ENCODE data around the gene GUCD1.

DNA sequence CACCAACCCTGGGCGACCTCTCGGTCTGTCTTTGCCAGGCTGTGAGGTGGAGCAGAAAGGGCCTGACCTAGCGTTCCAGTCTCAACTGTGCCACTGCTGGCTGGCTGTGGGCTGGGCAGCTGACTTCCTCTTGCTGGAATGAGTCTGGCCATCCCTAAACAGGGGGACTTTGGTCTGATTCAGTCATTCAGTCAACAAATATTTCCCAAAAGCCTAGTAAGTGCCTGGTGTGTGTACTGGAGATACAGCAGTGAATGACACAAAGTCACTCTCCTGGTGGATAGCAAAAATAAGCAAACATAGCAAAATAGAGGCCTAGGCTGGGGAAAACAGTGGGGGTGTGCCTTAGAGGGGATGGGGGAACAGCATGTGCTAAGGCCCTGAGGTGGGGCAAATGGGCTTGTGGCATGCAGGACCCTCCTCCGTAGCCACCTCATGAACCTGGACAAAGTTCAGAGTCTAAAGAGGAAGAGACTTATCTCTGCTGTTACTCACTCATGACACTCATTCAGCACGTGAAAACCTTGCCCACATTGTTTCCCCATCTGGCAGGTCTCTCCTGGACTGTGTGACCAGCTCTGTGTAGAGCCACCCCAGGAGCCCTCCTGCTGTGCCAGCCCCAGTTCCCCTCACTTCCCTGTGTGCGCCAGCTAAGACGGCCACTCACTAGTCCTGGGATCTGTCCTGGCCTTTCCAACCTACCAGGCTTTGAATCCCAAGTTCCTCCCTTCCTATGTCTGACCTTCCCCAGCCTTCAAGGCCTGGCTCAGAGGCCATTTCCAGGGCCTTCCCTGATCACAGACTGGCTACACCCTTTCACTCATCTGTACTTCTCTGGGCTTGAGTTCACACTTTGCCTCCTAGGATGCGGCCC, 4.7 kb downstream of the GUCD1 start:
- no peak for TF ChIP-seq ZNF48 (tag by site-specific recombination; IDR thresholded peaks at IDR 0.05)
- TF ChIP-seq, protein P1, sequence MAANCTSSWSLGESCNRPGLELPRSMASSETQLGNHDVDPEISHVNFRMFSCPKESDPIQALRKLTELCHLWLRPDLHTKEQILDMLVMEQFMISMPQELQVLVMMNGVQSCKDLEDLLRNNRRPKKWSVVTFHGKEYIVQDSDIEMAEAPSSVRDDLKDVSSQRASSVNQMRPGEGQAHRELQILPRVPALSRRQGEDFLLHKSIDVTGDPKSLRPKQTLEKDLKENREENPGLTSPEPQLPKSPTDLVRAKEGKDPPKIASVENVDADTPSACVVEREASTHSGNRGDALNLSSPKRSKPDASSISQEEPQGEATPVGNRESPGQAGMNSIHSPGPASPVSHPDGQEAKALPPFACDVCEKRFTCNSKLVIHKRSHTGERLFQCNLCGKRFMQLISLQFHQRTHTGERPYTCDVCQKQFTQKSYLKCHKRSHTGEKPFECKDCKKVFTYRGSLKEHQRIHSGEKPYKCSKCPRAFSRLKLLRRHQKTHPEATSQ (tag by site-specific recombination; IDR thresholded peaks at IDR 0.05): no peak
- TF ChIP-seq, protein P2, sequence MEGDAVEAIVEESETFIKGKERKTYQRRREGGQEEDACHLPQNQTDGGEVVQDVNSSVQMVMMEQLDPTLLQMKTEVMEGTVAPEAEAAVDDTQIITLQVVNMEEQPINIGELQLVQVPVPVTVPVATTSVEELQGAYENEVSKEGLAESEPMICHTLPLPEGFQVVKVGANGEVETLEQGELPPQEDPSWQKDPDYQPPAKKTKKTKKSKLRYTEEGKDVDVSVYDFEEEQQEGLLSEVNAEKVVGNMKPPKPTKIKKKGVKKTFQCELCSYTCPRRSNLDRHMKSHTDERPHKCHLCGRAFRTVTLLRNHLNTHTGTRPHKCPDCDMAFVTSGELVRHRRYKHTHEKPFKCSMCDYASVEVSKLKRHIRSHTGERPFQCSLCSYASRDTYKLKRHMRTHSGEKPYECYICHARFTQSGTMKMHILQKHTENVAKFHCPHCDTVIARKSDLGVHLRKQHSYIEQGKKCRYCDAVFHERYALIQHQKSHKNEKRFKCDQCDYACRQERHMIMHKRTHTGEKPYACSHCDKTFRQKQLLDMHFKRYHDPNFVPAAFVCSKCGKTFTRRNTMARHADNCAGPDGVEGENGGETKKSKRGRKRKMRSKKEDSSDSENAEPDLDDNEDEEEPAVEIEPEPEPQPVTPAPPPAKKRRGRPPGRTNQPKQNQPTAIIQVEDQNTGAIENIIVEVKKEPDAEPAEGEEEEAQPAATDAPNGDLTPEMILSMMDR (tag by site-specific recombination; IDR thresholded peaks at IDR 0.05): no peak
- TF ChIP-seq ZXDB (tag by site-specific recombination; IDR thresholded peaks at IDR 0.05): no peak
- no peak for TF ChIP-seq ZNF121 (tag by site-specific recombination; IDR thresholded peaks at IDR 0.05)
- TF ChIP-seq, protein P3, sequence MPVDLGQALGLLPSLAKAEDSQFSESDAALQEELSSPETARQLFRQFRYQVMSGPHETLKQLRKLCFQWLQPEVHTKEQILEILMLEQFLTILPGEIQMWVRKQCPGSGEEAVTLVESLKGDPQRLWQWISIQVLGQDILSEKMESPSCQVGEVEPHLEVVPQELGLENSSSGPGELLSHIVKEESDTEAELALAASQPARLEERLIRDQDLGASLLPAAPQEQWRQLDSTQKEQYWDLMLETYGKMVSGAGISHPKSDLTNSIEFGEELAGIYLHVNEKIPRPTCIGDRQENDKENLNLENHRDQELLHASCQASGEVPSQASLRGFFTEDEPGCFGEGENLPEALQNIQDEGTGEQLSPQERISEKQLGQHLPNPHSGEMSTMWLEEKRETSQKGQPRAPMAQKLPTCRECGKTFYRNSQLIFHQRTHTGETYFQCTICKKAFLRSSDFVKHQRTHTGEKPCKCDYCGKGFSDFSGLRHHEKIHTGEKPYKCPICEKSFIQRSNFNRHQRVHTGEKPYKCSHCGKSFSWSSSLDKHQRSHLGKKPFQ (tag by site-specific recombination; IDR thresholded peaks at IDR 0.05): no peak
